ENCODE measurements around the gene ZNF346.
"Not testable (repeated sequence)": the region's sequence is repeated elsewhere in the genome, so short reads cannot be mapped to it uniquely, and the experiment has no call there.

ZNF346 gene

GRCh38 chr5:177022386-177023302 is at the start of gene ZNF346:
Gene ZNF346, plus strand, starts transcription at chr5:177022696. Its CDS starts 43 bp downstream, at chr5:177022739.
- H3K36me3 Mint-ChIP-seq (ENCODE audit: low read depth) = peaks cover 16% of the 10 kb centered on the region
- peaks cover 28% of the 10 kb centered on the region for H3K4me1 Mint-ChIP-seq
- peak within 1 kb of the TSS; percentile 96 for H3K27ac Mint-ChIP-seq
- H3K27me3 Mint-ChIP-seq = no peaks in the 10 kb centered on the region
- peak; percentile 92 for DNase-seq
- peak; percentile 98 for ATAC-seq
- H3K4me3 Mint-ChIP-seq = peak within 1 kb of the TSS; percentile 98
- no peaks in the 10 kb centered on the region for H3K9me3 Mint-ChIP-seq

DNA sequence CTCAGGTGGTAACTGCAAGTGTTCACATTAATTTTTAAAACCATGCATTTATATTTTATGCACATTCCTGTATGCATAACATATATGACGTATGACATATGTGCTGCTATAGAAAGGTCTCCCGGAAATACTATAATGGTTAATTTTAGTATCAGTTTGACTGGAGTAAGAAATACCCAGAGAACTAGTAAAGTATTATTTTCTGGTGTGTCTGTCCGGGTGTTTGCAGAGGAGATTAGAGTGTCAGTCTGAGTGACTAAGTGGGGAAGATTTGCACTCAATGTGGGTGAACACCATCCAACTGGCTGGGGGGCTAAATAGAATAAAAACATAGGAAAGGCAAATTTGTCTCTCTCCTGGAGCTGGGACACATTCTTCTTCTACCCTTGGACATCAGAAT is 42.8 kb upstream of the ZNF346 start:
- no peak overlapping the region for H3K4me3 Mint-ChIP-seq
- H3K27ac Mint-ChIP-seq = no peak overlapping the region
- H3K4me1 Mint-ChIP-seq = peaks cover 10% of the 10 kb centered on the region
- DNase-seq = no peak
- no peaks in the 10 kb centered on the region for H3K27me3 Mint-ChIP-seq
- H3K9me3 Mint-ChIP-seq = no peaks in the 10 kb centered on the region
- no peak for ATAC-seq
- peaks cover 35% of the 10 kb centered on the region for H3K36me3 Mint-ChIP-seq (ENCODE audit: low read depth)

DNA sequence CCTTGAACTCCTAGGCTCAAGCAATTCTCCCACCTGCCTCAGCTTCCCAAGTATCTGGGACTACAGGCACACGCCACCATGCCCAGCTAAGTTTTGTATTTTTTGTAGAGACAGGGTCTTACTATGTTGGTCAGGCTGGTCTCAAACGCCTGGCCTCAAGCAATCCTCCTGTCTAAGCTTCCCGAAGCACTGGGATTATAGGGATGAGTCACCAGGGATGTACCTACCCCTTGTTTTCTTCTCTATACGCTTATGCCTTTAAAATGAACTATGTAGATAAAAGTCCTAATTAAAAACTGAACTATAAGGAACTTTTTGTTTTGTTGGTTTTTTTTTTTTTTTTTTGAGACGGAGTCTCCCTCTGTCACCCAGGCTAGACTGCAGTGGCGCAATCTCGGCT is 41.7 kb upstream of the ZNF346 start:
- ATAC-seq = no peak
- DNase-seq = no peak
- Mint-ChIP-seq H3K27ac (no peak overlapping the region), H3K9me3 (no peaks in the 10 kb centered on the region), H3K36me3 (ENCODE audit: low read depth) (peaks cover 29% of the 10 kb centered on the region), H3K27me3 (no peaks in the 10 kb centered on the region), H3K4me3 (no peak overlapping the region), H3K4me1 (peaks cover 15% of the 10 kb centered on the region)

DNA sequence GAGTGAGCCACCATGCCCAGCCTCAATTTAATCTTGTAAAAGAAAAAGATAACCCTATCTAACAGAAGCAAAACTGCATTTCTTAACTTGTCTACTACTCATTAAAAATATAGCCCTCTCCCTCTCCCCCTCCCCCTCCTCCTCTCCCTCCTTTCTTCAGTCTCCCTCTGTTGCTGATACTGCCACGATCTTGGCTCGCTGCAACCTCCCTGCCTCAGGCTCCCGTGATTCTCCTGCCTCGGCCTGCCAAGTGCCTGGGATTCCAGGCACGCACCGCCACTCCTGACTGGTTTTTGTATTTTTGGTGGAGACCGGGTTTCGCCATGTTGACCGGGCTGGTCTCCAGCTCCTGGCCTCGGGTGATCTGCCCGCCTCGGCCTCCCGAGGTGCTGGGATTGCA is 39.4 kb upstream of the ZNF346 start:
- H3K27me3 Mint-ChIP-seq, H3K9me3 Mint-ChIP-seq, ATAC-seq, H3K4me3 Mint-ChIP-seq, DNase-seq, H3K27ac Mint-ChIP-seq: not testable (repeated sequence)
- Mint-ChIP-seq H3K4me1 (peaks cover 27% of the 10 kb centered on the region), H3K36me3 (ENCODE audit: low read depth) (peaks cover 25% of the 10 kb centered on the region)

DNA sequence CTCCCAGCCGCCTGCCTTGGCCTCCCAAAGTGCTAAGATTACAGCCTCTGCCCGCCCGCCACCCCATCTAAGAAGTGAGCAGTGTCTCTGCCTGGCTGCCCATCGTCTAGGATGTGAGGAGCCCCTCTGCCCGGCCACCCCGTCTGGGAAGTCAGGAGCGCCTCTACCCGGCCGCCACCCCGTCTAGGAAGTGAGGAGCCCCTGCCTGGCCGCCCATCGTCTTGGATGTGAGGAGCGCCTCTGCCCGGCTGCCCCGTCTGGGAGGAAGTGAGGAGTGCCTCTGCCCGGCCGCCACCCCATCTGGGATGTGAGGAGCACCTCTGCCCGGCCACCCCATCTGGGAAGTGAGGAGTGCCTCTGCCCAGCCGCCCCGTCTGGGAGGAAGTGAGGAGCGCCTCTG is 38.9 kb upstream of the ZNF346 start:
- H3K9me3 Mint-ChIP-seq, DNase-seq, H3K27me3 Mint-ChIP-seq, H3K27ac Mint-ChIP-seq, ATAC-seq, H3K4me3 Mint-ChIP-seq: not testable (repeated sequence)
- Mint-ChIP-seq H3K4me1 (peaks cover 31% of the 10 kb centered on the region), H3K36me3 (ENCODE audit: low read depth) (peaks cover 25% of the 10 kb centered on the region)

GRCh38 chr5:176984176-176984575 is 38.3 kb upstream of the ZNF346 start:
- Mint-ChIP-seq H3K4me1 (peaks cover 37% of the 10 kb centered on the region), H3K36me3 (ENCODE audit: low read depth) (peaks cover 20% of the 10 kb centered on the region)
- not testable (repeated sequence) for H3K9me3 Mint-ChIP-seq, H3K27ac Mint-ChIP-seq, H3K4me3 Mint-ChIP-seq, ATAC-seq, DNase-seq, H3K27me3 Mint-ChIP-seq

GRCh38 chr5:176985516-176985915 is 37.0 kb upstream of the ZNF346 start:
- Mint-ChIP-seq H3K4me3 (no peak overlapping the region), H3K27me3 (no peaks in the 10 kb centered on the region), H3K4me1 (peaks cover 35% of the 10 kb centered on the region), H3K9me3 (no peaks in the 10 kb centered on the region), H3K27ac (no peak overlapping the region), H3K36me3 (ENCODE audit: low read depth) (peaks cover 10% of the 10 kb centered on the region)
- DNase-seq = peak; percentile 12
- no peak for ATAC-seq

- no peak overlapping the region for H3K4me3 Mint-ChIP-seq
- no peaks in the 10 kb centered on the region for H3K9me3 Mint-ChIP-seq
- no peaks in the 10 kb centered on the region for H3K27me3 Mint-ChIP-seq
- H3K27ac Mint-ChIP-seq = no peak overlapping the region
- peaks cover 38% of the 10 kb centered on the region for H3K4me1 Mint-ChIP-seq
- peaks cover 7% of the 10 kb centered on the region for H3K36me3 Mint-ChIP-seq (ENCODE audit: low read depth)
- DNase-seq (no peak), ATAC-seq (no peak)
Measured at GRCh38 chr5:176986280-176986679, 36.2 kb upstream of the ZNF346 start.

- no peak for DNase-seq
- Mint-ChIP-seq H3K4me3 (no peak overlapping the region), H3K27ac (no peak overlapping the region), H3K27me3 (no peaks in the 10 kb centered on the region), H3K36me3 (ENCODE audit: low read depth) (peaks cover 2% of the 10 kb centered on the region), H3K9me3 (no peaks in the 10 kb centered on the region), H3K4me1 (peaks cover 36% of the 10 kb centered on the region)
- ATAC-seq = no peak
Measured at GRCh38 chr5:176987583-176987982, 34.9 kb upstream of the ZNF346 start.

GRCh38 chr5:176993081-176993480 is 29.4 kb upstream of the ZNF346 start:
- not testable (repeated sequence) for H3K4me3 Mint-ChIP-seq, H3K27ac Mint-ChIP-seq, H3K9me3 Mint-ChIP-seq, DNase-seq, H3K27me3 Mint-ChIP-seq, ATAC-seq
- Mint-ChIP-seq H3K36me3 (ENCODE audit: low read depth) (peaks cover 18% of the 10 kb centered on the region), H3K4me1 (peaks cover 47% of the 10 kb centered on the region)

DNA sequence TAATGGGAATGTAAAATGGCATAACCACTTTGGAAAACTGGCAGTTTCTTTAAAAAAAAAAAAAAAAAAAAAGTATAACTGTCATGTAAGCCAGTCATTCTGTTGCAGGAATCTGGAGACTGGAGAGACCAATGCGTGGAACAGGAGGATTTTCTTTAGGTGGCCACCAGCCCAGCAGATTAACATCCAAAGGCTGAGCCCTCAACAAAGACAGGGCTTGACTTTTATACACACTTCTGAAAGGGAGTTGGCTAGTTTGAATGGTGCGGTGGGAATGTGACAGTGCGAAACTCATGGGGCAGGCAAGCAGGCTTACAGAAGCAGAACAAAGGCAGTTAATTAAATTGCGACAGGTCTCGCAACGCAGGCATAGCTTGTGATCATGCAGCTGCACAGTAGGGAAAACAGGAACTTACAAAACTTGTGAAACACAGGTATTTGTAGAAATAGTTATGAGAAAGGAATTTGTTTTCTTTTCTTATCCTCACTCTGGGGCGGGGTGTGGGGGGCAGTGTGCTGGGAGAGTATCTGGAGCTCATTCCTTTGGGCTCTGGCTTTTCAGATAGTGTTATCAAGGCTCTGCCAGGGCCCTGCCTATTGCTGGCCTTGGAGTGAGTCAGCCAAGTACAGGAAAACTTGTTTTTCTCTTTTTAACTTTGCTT is 27.9 kb upstream of the ZNF346 start:
- no peak overlapping the region for H3K4me3 Mint-ChIP-seq
- DNase-seq (no peak), ATAC-seq (no peak)
- H3K9me3 Mint-ChIP-seq = peaks cover 3% of the 10 kb centered on the region
- no peaks in the 10 kb centered on the region for H3K27me3 Mint-ChIP-seq
- H3K36me3 Mint-ChIP-seq (ENCODE audit: low read depth) = peaks cover 21% of the 10 kb centered on the region
- H3K27ac Mint-ChIP-seq = no peak overlapping the region
- H3K4me1 Mint-ChIP-seq = peaks cover 38% of the 10 kb centered on the region

DNA sequence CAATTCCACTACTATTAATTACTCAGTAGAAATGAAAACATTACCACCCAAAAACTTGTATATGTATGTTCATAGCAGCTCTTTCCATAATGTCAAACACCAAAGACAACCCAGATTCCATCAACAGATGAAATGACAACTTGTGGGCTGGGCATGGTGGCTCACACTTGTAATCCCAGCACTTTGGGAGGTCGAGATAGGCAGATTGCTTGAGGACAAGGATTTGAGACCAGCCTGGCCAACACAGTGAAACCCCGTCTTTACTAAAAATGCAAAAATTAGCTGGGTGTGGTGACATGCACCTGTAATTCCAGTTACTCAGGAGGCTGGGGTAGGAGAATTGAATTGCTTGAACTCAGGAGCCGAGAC is 27.4 kb upstream of the ZNF346 start:
- DNase-seq (no peak), ATAC-seq (no peak)
- H3K27ac Mint-ChIP-seq = no peak overlapping the region
- peaks cover 38% of the 10 kb centered on the region for H3K4me1 Mint-ChIP-seq
- H3K27me3 Mint-ChIP-seq = no peaks in the 10 kb centered on the region
- H3K9me3 Mint-ChIP-seq = peaks cover 3% of the 10 kb centered on the region
- no peak overlapping the region for H3K4me3 Mint-ChIP-seq
- peaks cover 21% of the 10 kb centered on the region for H3K36me3 Mint-ChIP-seq (ENCODE audit: low read depth)

GRCh38 chr5:176995896-176996767 is 26.4 kb upstream of the ZNF346 start:
- DNase-seq (no peak), ATAC-seq (no peak)
- peaks cover 3% of the 10 kb centered on the region for H3K9me3 Mint-ChIP-seq
- no peak overlapping the region for H3K4me3 Mint-ChIP-seq
- peaks cover 24% of the 10 kb centered on the region for H3K36me3 Mint-ChIP-seq (ENCODE audit: low read depth)
- H3K27me3 Mint-ChIP-seq = no peaks in the 10 kb centered on the region
- H3K4me1 Mint-ChIP-seq = peaks cover 39% of the 10 kb centered on the region
- peak overlapping the region; percentile 3 for H3K27ac Mint-ChIP-seq

- H3K27ac Mint-ChIP-seq = peak overlapping the region; percentile 23
- peaks cover 38% of the 10 kb centered on the region for H3K4me1 Mint-ChIP-seq
- ATAC-seq (no peak), DNase-seq (no peak)
- peaks cover 29% of the 10 kb centered on the region for H3K36me3 Mint-ChIP-seq (ENCODE audit: low read depth)
- no peaks in the 10 kb centered on the region for H3K27me3 Mint-ChIP-seq
- H3K9me3 Mint-ChIP-seq = peaks cover 3% of the 10 kb centered on the region
- H3K4me3 Mint-ChIP-seq = no peak overlapping the region
Measured at GRCh38 chr5:176996780-176997179, 25.7 kb upstream of the ZNF346 start.
